Stomach smooth muscle (tissue), 2 donors: Measurements from ENCODE around the gene SEMA5B.

Experiments
- H3K27ac ChIP-seq: one replicate; pipeline ENCODE4 v1.7.0; 2013; ENCODE audit warnings: mild to moderate bottlenecking, low read length, inconsistent platforms
- H3K27me3 ChIP-seq, 2 donors: one replicate each; pipeline ENCODE4 v1.7.0; 2013; ENCODE audit warnings: low read length in 2 of 2; ENCODE audit not compliant: insufficient read depth in 2 of 2, control insufficient read depth in 1 of 2
- H3K36me3 ChIP-seq, 2 donors: one replicate each; pipeline ENCODE4 v1.7.0; 2013; ENCODE audit warnings: low read length in 2 of 2; ENCODE audit not compliant: control insufficient read depth in 2 of 2, insufficient read depth in 2 of 2
- H3K4me1 ChIP-seq: one replicate; pipeline ENCODE4 v1.7.0; 2013; ENCODE audit warnings: low read length; ENCODE audit not compliant: control insufficient read depth, insufficient read depth
- H3K4me3 ChIP-seq, 2 donors: one replicate each; pipeline ENCODE4 v1.7.0; 2013; ENCODE audit warnings: low read length in 2 of 2
- H3K9ac ChIP-seq, 2 donors: one replicate each; pipeline ENCODE4 v1.7.0; 2013; ENCODE audit warnings: low read length in 2 of 2, mild to moderate bottlenecking in 1 of 2
- H3K9me3 ChIP-seq, 2 donors: one replicate each; pipeline ENCODE4 v1.7.0; 2013; ENCODE audit warnings: low read length in 2 of 2; ENCODE audit not compliant: control insufficient read depth in 2 of 2
- donor health status: healthy.
- donor health status: Pancreatic carcinoma.

SEMA5B gene

GRCh38 chr3:122993124-122993978 is 34.2 kb downstream of the SEMA5B start:
- Histone ChIP-seq H3K9ac (no peak overlapping the region), H3K27me3 (peaks cover 13 to 19% of the 10 kb centered on the region in 2 donors), H3K4me3 (no peak overlapping the region), H3K27ac (no peak overlapping the region), H3K9me3 (no peaks in the 10 kb centered on the region), H3K4me1 (peaks cover 10% of the 10 kb centered on the region), H3K36me3 (no peaks in the 10 kb centered on the region)

GRCh38 chr3:122992676-122993075 is 34.9 kb downstream of the SEMA5B start:
- H3K27me3 ChIP-seq = peaks cover 18 to 22% of the 10 kb centered on the region in 2 donors
- H3K4me1 ChIP-seq = peaks cover 10% of the 10 kb centered on the region
- no peaks in the 10 kb centered on the region for H3K36me3 ChIP-seq
- no peak overlapping the region for H3K27ac ChIP-seq
- H3K9ac ChIP-seq = no peak overlapping the region
- no peak overlapping the region for H3K4me3 ChIP-seq
- no peaks in the 10 kb centered on the region for H3K9me3 ChIP-seq

GRCh38 chr3:122992133-122992532 is 35.4 kb downstream of the SEMA5B start:
- Histone ChIP-seq H3K4me1 (peaks cover 10% of the 10 kb centered on the region), H3K9ac (no peak overlapping the region), H3K9me3 (no peaks in the 10 kb centered on the region), H3K27ac (no peak overlapping the region), H3K36me3 (no peaks in the 10 kb centered on the region), H3K4me3 (no peak overlapping the region), H3K27me3 (peaks cover 20 to 25% of the 10 kb centered on the region in 2 donors)

- H3K9me3 ChIP-seq = no peaks in the 10 kb centered on the region
- peaks cover 6% of the 10 kb centered on the region for H3K4me1 ChIP-seq
- H3K36me3 ChIP-seq = no peaks in the 10 kb centered on the region
- no peak overlapping the region for H3K4me3 ChIP-seq
- peaks cover 24 to 25% of the 10 kb centered on the region in 2 donors for H3K27me3 ChIP-seq
- no peak overlapping the region for H3K9ac ChIP-seq
- no peak overlapping the region for H3K27ac ChIP-seq
Measured at GRCh38 chr3:122991236-122991985, 36.2 kb downstream of the SEMA5B start.

- no peaks in the 10 kb centered on the region for H3K4me1 ChIP-seq
- H3K36me3 ChIP-seq = no peaks in the 10 kb centered on the region
- H3K27ac ChIP-seq = no peak overlapping the region
- H3K9ac ChIP-seq = no peak overlapping the region
- peaks cover 24 to 25% of the 10 kb centered on the region in 2 donors for H3K27me3 ChIP-seq
- no peaks in the 10 kb centered on the region for H3K9me3 ChIP-seq
- H3K4me3 ChIP-seq = no peak overlapping the region
Measured at GRCh38 chr3:122989856-122990575, 37.5 kb downstream of the SEMA5B start.

- no peak overlapping the region for H3K9ac ChIP-seq
- H3K36me3 ChIP-seq = no peaks in the 10 kb centered on the region
- H3K4me1 ChIP-seq = no peaks in the 10 kb centered on the region
- no peaks in the 10 kb centered on the region for H3K9me3 ChIP-seq
- H3K27ac ChIP-seq = no peak overlapping the region
- no peak overlapping the region for H3K4me3 ChIP-seq
- H3K27me3 ChIP-seq = peaks cover 21 to 25% of the 10 kb centered on the region in 2 donors
Measured at GRCh38 chr3:122988508-122988907, 39.1 kb downstream of the SEMA5B start.

GRCh38 chr3:122987736-122988319 is 39.7 kb downstream of the SEMA5B start:
- H3K4me3 ChIP-seq = no peak overlapping the region
- H3K36me3 ChIP-seq = no peaks in the 10 kb centered on the region
- peaks cover 5% of the 10 kb centered on the region for H3K4me1 ChIP-seq
- no peak overlapping the region for H3K27ac ChIP-seq
- peaks cover 21 to 25% of the 10 kb centered on the region in 2 donors for H3K27me3 ChIP-seq
- H3K9ac ChIP-seq = no peak overlapping the region
- no peaks in the 10 kb centered on the region for H3K9me3 ChIP-seq

- no peak overlapping the region for H3K9ac ChIP-seq
- H3K9me3 ChIP-seq = no peaks in the 10 kb centered on the region
- no peak overlapping the region for H3K27ac ChIP-seq
- peaks cover 8% of the 10 kb centered on the region for H3K4me1 ChIP-seq
- H3K36me3 ChIP-seq = no peaks in the 10 kb centered on the region
- no peak overlapping the region for H3K4me3 ChIP-seq
- H3K27me3 ChIP-seq = peaks cover 22 to 24% of the 10 kb centered on the region in 2 donors
Measured at GRCh38 chr3:122987231-122987630, 40.3 kb downstream of the SEMA5B start.

- peaks cover 8% of the 10 kb centered on the region for H3K4me1 ChIP-seq
- no peak overlapping the region for H3K27ac ChIP-seq
- no peaks in the 10 kb centered on the region for H3K36me3 ChIP-seq
- H3K9me3 ChIP-seq = no peaks in the 10 kb centered on the region
- no peak overlapping the region for H3K9ac ChIP-seq
- H3K27me3 ChIP-seq = peaks cover 17 to 21% of the 10 kb centered on the region in 2 donors
- H3K4me3 ChIP-seq = no peak overlapping the region
Measured at GRCh38 chr3:122986693-122987179, 40.8 kb downstream of the SEMA5B start.

- Histone ChIP-seq H3K9me3 (no peaks in the 10 kb centered on the region), H3K9ac (no peak overlapping the region), H3K27me3 (peaks cover 13 to 21% of the 10 kb centered on the region in 2 donors), H3K36me3 (no peaks in the 10 kb centered on the region), H3K4me1 (peaks cover 8% of the 10 kb centered on the region), H3K4me3 (no peak overlapping the region), H3K27ac (no peak overlapping the region)
Measured at GRCh38 chr3:122985539-122985938, 42.0 kb downstream of the SEMA5B start.
